Measurements from ENCODE around the gene ZNF687.

- TF ChIP-seq CTCF (conservative IDR thresholded peaks at IDR 0.05; ENCODE audit: low read depth, low read length) (no peak), EZH2 (IDR thresholded peaks at IDR 0.05; ENCODE audit: borderline replicate concordance, low read depth, low read length, poor library complexity, severe bottlenecking) (no peak)
These were observed 15.3 kb upstream of the ZNF687 start for GRCh38 chr1:151266821-151267220.

All from A673 (cell line).